Activated CD8-positive, alpha-beta memory T cell treated with anti-CD3 and anti-CD28 coated beads, Interleukin-2, amount 10 ng/mL, durations not matched to agents 7 days and 5 days (primary cell): ENCODE measurements around the gene PRDX4. TPM values are rescaled to one million over a fixed set of nuclear protein-coding genes. Genes with fewer than 3 reads are reported as not detected.

ENCODE experiments used
- ATAC-seq: fragments of 150-1000 bp; cut with Tn5 transposase; one replicate; pipeline ENCODE4 v1.10.0; 2021; ENCODE audit warnings: moderate library complexity
- CTCF ChIA-PET: fragments of 350-600 bp; sonication (Branson Sonifier 250); formaldehyde crosslinking; loops from one replicate; lab custom pipeline; 2021; ENCODE audit warnings: antibody characterized with exemption; lab: Charles Lee
- DNase-seq: peaks from one replicate; pipeline ENCODE4 v3.0.0-alpha.2; 2020
- H3K27ac Mint-ChIP-seq: one replicate; pipeline ENCODE4 v1.8.0; 2021; ENCODE audit warnings: mild to moderate bottlenecking, mixed read lengths
- H3K27me3 Mint-ChIP-seq: one replicate; pipeline ENCODE4 v1.8.0; 2021; ENCODE audit warnings: mixed read lengths
- H3K36me3 Mint-ChIP-seq: one replicate; pipeline ENCODE4 v1.8.0; 2021; ENCODE audit warnings: mild to moderate bottlenecking, mixed read lengths
- H3K4me1 Mint-ChIP-seq: one replicate; pipeline ENCODE4 v1.8.0; 2021; ENCODE audit warnings: mixed read lengths
- H3K4me3 Mint-ChIP-seq: one replicate; pipeline ENCODE4 v1.8.0; 2021; ENCODE audit warnings: mild to moderate bottlenecking, moderate library complexity, mixed read lengths
- H3K9me3 Mint-ChIP-seq: one replicate; pipeline ENCODE4 v1.8.0; 2022; ENCODE audit warnings: low read depth, mixed read lengths
- total RNA-seq, 2 experiments: library from RNA; stranded (reverse); gene quantifications; one replicate each; pipeline ENCODE4 v1.2.3, GENCODE V29; 2021

The PRDX4 gene
- total RNA-seq, 2 experiments from 2014 or later: 31.7 to 35.5 TPM

DNA sequence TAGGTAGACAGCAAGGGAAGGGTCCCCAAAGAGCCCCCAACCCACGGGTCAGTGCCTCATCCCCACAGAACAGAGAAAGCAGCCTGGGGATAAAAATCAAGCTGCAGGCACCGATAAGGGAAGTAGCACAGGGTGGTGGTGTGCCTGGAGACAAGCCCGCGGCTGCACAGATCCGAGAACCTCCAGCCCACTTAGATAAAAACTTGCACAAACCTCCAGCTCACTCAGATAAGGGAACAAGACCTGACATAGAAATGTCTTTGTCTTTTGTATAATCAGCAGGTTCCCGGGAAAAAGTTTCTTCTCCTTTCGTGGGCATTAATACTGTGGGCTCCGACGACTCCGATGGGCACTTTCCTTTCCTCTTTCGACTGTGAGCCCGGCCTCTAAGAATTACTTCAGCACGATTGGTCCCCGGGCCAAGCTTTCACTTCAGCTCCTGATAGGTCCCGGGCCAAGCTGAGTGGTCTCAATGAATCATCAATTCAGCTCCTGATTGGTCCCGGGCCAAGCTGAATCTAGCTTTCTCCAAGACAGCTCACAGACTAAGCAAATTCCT lies 32.4 kb downstream of the PRDX4 start:
- peaks cover 5% of the 10 kb centered on the region for H3K4me1 Mint-ChIP-seq
- CTCF ChIA-PET: interaction anchor here (1.3 to 2.3 kb wide), 3 partner anchors 83 to 207 kb away, joined by 4 to 13 read pairs (median 5); partner anchors contain the start of genes APOO, CXorf58 and SAT1

DNA sequence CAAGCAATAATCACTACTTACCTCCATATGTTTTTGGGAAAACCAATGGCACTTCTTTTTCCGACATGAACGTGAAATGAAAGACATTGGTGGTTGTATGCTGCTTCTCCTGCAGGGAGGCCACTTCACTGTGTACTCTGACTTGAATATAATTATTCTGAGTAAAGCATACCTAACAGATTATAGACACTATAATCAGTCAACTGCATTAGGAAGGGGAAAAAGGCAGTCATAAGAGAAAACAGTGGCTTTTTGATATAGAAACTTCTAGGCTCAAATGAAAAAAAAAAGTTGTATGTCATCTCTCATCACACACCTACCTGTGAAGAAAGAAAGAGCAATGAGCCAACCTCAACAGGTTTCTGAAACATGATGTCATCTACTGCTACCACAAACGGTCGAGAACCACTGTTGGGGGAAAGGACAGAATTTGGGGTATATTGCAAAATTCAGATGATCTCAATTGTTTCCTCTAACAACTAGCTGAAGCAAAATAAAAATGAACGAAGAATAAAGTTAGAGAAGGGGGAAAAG lies 37.4 kb downstream of the PRDX4 start:
- H3K27ac Mint-ChIP-seq: no peak overlapping the region
- peaks cover 6% of the 10 kb centered on the region for H3K4me1 Mint-ChIP-seq
- no peaks in the 10 kb centered on the region for H3K27me3 Mint-ChIP-seq
- CTCF ChIA-PET: interaction anchor here (0.9 kb wide), 1 partner anchor 197 kb away, joined by 3 read pairs; no protein-coding TSS in a partner anchor
- DNase-seq (no peak), ATAC-seq (no peak)
- H3K4me3 Mint-ChIP-seq: no peak overlapping the region
- no peaks in the 10 kb centered on the region for H3K9me3 Mint-ChIP-seq
- peaks cover 24% of the 10 kb centered on the region for H3K36me3 Mint-ChIP-seq

More for the DNA sequence above, 32.4 kb downstream of the PRDX4 start:
- peak; percentile 66 for ATAC-seq
- peak overlapping the region; percentile 26 for H3K4me3 Mint-ChIP-seq
- peak; percentile 41 for DNase-seq
- no peaks in the 10 kb centered on the region for H3K9me3 Mint-ChIP-seq
- no peaks in the 10 kb centered on the region for H3K27me3 Mint-ChIP-seq
- peak overlapping the region; percentile 40 for H3K27ac Mint-ChIP-seq
- peaks cover 17% of the 10 kb centered on the region for H3K36me3 Mint-ChIP-seq

DNA sequence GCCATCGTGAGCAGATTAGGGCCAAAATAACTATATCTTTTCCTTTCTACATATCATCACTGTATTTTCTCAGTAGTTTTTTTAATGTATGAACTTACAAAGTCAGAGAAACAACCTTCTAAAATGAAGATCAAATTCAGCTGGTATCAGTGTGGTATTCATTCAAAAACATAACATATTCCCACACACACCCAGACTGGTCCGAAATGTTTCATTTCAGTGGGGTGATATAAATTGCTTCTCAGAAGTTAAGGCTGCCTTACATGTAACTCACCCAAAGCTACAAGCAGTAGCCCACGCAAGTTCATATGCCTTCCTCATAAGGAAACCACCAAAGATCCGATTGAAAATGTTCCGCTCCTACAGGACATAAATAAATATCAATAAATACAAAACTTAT lies 37.9 kb downstream of the PRDX4 start:
- no peak for DNase-seq

DNA sequence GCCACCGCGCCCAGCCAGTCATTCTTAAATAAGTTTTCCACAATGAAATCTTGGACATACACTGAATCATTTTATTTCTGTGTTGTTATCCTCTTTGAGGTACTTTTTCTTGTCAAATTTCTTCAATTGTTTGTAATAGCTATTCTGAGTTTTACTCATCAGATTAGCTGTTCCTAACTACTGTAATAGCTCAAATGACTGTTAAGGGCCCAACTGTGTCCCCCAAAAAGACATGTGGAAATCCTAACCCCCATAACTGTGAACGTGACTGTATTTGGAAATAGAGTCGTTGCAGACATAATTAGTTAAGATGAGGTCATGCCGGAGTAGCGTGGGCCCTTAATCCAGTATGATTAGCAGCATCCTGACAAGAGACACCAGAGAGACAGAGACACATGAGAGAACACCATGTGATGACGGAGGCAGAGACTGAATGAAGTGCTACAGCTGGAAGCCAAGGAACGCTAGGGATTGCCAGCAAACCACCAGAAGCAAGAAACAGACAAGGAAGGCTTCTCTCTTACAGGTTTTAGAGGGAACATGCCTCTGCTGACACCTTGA lies 52.9 kb downstream of the PRDX4 start:
- H3K27ac Mint-ChIP-seq: no peak overlapping the region
- no peaks in the 10 kb centered on the region for H3K4me1 Mint-ChIP-seq
- H3K27me3 Mint-ChIP-seq: no peaks in the 10 kb centered on the region
- peaks cover 23% of the 10 kb centered on the region for H3K36me3 Mint-ChIP-seq
- H3K9me3 Mint-ChIP-seq: no peaks in the 10 kb centered on the region
- ATAC-seq (no peak), DNase-seq (no peak)
- H3K4me3 Mint-ChIP-seq: no peak overlapping the region
- CTCF ChIA-PET: no interaction called here

More for the DNA sequence above, 37.9 kb downstream of the PRDX4 start:
- CTCF ChIA-PET: interaction anchor here (0.9 kb wide), 1 partner anchor 196 kb away, joined by 3 read pairs; no protein-coding TSS in a partner anchor
- H3K4me1 Mint-ChIP-seq: peaks cover 6% of the 10 kb centered on the region
- ATAC-seq: no peak
- no peaks in the 10 kb centered on the region for H3K27me3 Mint-ChIP-seq
- no peak overlapping the region for H3K4me3 Mint-ChIP-seq
- H3K27ac Mint-ChIP-seq: no peak overlapping the region
- peaks cover 24% of the 10 kb centered on the region for H3K36me3 Mint-ChIP-seq
- no peaks in the 10 kb centered on the region for H3K9me3 Mint-ChIP-seq

DNA sequence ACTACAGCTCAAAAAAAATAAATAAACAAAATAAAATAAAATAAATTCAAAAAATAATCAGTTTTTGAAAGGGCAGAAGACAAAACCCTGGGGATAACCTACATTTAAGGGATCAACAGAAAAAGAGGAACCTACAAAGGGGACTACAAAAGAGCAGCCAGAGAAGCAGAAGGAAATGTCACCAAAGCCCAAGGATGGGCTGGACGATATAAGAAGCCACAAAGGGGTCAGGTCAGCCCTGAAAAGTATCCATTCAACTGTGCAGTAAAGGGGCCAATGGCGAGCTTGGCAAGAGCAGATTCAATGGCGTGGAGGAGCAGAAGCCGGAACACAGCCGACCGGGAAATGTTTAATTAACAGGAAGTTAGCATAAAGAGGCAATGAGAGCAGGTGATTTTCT lies 58.9 kb downstream of the PRDX4 start:
- Mint-ChIP-seq H3K4me1 (peaks cover 7% of the 10 kb centered on the region), H3K27ac (peak overlapping the region; percentile 66), H3K27me3 (no peaks in the 10 kb centered on the region), H3K9me3 (no peaks in the 10 kb centered on the region), H3K4me3 (no peak overlapping the region), H3K36me3 (peaks cover 23% of the 10 kb centered on the region)
- no peak for DNase-seq
- ATAC-seq: no peak
- CTCF ChIA-PET: interaction anchor here (1.1 kb wide), 1 partner anchor 11 kb away, joined by 4 read pairs; no protein-coding TSS in a partner anchor

DNA sequence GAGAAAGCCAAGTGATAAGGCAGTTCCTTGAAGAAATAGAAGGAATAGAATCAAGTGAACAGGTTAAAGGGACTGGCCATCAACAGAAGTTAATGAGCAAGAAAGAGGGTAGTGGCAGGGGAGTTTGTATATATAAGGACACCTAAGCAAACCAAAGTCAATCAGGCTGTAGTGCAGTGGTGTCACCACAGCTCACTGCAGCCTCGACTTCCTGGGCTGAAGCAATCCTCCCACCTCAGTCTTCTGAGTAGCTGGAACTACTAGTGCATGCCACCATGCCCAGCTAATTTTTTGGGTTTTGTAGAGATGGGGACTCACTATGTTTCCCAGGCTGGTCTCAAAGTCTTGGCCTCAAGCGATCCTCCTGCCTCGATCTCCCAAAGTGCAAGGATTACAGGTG lies 59.9 kb downstream of the PRDX4 start:
- peaks cover 13% of the 10 kb centered on the region for H3K4me1 Mint-ChIP-seq
- peak overlapping the region; percentile 32 for H3K27ac Mint-ChIP-seq
- no peak overlapping the region for H3K4me3 Mint-ChIP-seq
- H3K9me3 Mint-ChIP-seq: no peaks in the 10 kb centered on the region
- ATAC-seq (no peak), DNase-seq (no peak)
- no peaks in the 10 kb centered on the region for H3K27me3 Mint-ChIP-seq
- CTCF ChIA-PET: interaction anchor here (0.8 to 1.1 kb wide), 2 partner anchors 10 to 56 kb away, joined by 3 to 4 read pairs; partner anchors contain the start of gene SAT1
- H3K36me3 Mint-ChIP-seq: peaks cover 30% of the 10 kb centered on the region

DNA sequence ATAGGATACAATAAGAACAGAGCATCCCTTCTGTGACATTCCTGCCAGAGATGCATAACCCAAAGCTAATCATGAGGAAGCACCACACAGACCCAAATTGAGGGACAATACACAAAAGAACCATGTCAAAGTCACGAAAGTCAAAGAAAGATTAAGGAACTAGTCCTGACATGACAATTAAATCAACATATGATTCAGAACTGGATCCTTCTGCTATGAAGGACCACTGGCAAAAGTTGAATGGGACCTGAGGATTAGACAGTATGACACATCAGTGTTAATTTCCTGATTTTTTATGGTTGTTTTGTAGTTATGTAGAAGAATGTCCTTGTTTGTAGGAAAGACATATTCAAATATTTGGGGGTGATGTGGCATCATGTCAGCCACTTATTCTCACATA lies 61.9 kb downstream of the PRDX4 start:
- DNase-seq: no peak
- Mint-ChIP-seq H3K27me3 (no peaks in the 10 kb centered on the region), H3K36me3 (peaks cover 32% of the 10 kb centered on the region), H3K4me1 (peaks cover 30% of the 10 kb centered on the region), H3K27ac (no peak overlapping the region), H3K4me3 (no peak overlapping the region), H3K9me3 (no peaks in the 10 kb centered on the region)
- no peak for ATAC-seq
- CTCF ChIA-PET: no interaction called here

DNA sequence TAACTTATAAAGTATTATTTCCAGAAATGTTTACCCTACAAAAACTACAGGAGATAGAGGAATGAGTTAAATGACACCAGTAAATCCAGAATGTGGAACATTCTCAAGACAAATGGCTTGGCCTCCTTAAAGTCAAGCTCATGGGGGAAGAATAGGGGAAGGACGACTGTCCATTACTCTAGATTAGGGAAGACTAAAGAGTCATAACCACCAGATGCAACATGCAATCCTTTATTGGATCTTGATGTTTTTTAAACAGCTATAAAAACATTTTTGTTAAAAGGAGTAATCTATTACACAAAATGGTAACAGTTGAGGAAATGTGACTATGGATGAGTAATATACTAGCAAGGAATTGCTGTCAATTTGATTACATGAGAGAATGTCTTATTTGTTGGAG lies 64.7 kb downstream of the PRDX4 start:
- CTCF ChIA-PET: no interaction called here
- DNase-seq (no peak), ATAC-seq (no peak)
- H3K4me3 Mint-ChIP-seq: no peak overlapping the region
- peaks cover 32% of the 10 kb centered on the region for H3K36me3 Mint-ChIP-seq
- peaks cover 32% of the 10 kb centered on the region for H3K4me1 Mint-ChIP-seq
- H3K27ac Mint-ChIP-seq: peak overlapping the region; percentile 79
- no peaks in the 10 kb centered on the region for H3K9me3 Mint-ChIP-seq
- H3K27me3 Mint-ChIP-seq: no peaks in the 10 kb centered on the region

DNA sequence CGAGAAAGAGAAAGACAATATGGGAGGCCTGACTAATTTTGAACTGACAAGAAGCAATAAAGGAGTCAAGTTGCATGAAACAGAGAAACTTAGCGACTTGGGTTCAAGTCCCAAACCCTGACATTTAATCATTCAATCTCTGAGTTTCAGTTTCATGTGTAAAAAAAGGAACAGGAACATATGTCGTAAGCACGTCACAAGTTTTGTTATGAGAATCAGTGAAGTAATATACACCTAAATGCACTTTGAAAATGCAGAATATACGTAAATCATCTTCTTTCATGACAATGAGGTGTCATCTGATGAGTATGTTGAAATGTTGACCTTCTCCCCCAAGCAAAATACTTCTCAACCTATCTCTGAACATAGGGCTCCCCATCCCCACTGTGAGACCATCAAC lies 65.4 kb downstream of the PRDX4 start:
- Mint-ChIP-seq H3K27me3 (no peaks in the 10 kb centered on the region), H3K27ac (peak overlapping the region; percentile 93), H3K9me3 (no peaks in the 10 kb centered on the region), H3K36me3 (peaks cover 32% of the 10 kb centered on the region), H3K4me3 (peak overlapping the region; percentile 59), H3K4me1 (peaks cover 30% of the 10 kb centered on the region)
- no peak for DNase-seq
- CTCF ChIA-PET: no interaction called here
- peak; percentile 85 for ATAC-seq

Other genes with a start within 250 kb of the PRDX4 start
- gene ACOT9, start 75.8 kb downstream of the PRDX4 start, total RNA-seq: 10 to 100 TPM; 37.7 to 49.0 TPM
- gene SAT1, start 115.7 kb downstream of the PRDX4 start, total RNA-seq: 100 to 1,000 TPM in 1 of 2 experiments, 10 to 100 TPM in 1; 96.1 to 204 TPM
- 10 to 100 TPM; 27.1 to 27.5 TPM for gene APOO, start 240.4 kb downstream of the PRDX4 start, total RNA-seq
- gene CXorf58, start 240.5 kb downstream of the PRDX4 start, total RNA-seq: under 1 TPM in 1 of 2 experiments, not detected in 1; 0.20 TPM